Nephron (organoid): ENCODE data around the gene NPHS1.

Experiments
- H3K27ac Mint-ChIP-seq, 3 experiments: 2 replicates each; pipeline ENCODE4 v1.8.0; 2020; ENCODE audit warnings: mixed read lengths in 3 of 3, mild to moderate bottlenecking in 2 of 3, moderate library complexity in 1 of 3
- H3K27me3 Mint-ChIP-seq: 2 replicates; pipeline ENCODE4 v1.8.0; 2021; ENCODE audit warnings: low read depth, mild to moderate bottlenecking, moderate library complexity, mixed read lengths
- H3K36me3 Mint-ChIP-seq: 2 replicates; pipeline ENCODE4 v1.8.0; 2020; ENCODE audit warnings: low read depth, mixed read lengths
- H3K4me1 Mint-ChIP-seq: 2 replicates; pipeline ENCODE4 v1.8.0; 2020; ENCODE audit warnings: mixed read lengths
- H3K4me3 Mint-ChIP-seq, 3 experiments: 2 replicates each; pipeline ENCODE4 v1.8.0; 2020; ENCODE audit warnings: mild to moderate bottlenecking in 3 of 3, mixed read lengths in 3 of 3, moderate library complexity in 2 of 3
- H3K9me3 Mint-ChIP-seq: 2 replicates; pipeline ENCODE4 v1.8.0; 2020; ENCODE audit warnings: mixed read lengths
- TF ChIP-seq, protein P1 (sequence below), 3 experiments: fragments of 200-600 bp; sonication (generic); IDR thresholded peaks; one replicate each; pipeline ENCODE4 v1.5.0; 2021; ENCODE audit warnings: antibody characterized with exemption in 3 of 3; ENCODE audit not compliant: unreplicated experiment in 3 of 3

NPHS1 gene

DNA sequence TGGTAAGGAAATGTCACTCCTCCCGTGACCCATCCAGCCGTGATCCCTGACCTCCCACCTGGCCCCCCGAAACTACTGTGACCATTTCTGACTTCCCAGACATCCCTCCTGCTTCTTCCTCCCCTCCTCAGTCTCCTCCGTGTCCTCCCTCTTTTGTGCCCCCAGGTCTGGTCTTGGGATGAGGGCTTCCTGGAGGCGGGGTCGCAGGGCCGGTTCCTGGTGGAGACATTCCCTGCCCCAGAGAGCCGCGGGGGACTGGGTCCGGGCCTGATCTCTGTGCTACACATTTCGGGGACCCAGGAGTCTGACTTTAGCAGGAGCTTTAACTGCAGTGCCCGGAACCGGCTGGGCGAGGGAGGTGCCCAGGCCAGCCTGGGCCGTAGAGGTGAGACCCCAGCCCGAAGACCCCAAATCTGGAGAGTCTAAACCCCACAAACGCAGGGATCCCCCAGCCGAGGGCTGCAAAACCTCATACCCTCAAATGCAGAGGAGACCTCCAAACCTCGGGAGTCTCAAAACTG, 9.4 kb upstream of the NPHS1 start:
- Mint-ChIP-seq H3K9me3 (no peaks in the 10 kb centered on the region), H3K27ac (no peak overlapping the region)
- TF ChIP-seq, protein P1, sequence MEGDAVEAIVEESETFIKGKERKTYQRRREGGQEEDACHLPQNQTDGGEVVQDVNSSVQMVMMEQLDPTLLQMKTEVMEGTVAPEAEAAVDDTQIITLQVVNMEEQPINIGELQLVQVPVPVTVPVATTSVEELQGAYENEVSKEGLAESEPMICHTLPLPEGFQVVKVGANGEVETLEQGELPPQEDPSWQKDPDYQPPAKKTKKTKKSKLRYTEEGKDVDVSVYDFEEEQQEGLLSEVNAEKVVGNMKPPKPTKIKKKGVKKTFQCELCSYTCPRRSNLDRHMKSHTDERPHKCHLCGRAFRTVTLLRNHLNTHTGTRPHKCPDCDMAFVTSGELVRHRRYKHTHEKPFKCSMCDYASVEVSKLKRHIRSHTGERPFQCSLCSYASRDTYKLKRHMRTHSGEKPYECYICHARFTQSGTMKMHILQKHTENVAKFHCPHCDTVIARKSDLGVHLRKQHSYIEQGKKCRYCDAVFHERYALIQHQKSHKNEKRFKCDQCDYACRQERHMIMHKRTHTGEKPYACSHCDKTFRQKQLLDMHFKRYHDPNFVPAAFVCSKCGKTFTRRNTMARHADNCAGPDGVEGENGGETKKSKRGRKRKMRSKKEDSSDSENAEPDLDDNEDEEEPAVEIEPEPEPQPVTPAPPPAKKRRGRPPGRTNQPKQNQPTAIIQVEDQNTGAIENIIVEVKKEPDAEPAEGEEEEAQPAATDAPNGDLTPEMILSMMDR (IDR thresholded peaks at IDR 0.05; ENCODE audit: unreplicated experiment in 3 of 3): no peak

DNA sequence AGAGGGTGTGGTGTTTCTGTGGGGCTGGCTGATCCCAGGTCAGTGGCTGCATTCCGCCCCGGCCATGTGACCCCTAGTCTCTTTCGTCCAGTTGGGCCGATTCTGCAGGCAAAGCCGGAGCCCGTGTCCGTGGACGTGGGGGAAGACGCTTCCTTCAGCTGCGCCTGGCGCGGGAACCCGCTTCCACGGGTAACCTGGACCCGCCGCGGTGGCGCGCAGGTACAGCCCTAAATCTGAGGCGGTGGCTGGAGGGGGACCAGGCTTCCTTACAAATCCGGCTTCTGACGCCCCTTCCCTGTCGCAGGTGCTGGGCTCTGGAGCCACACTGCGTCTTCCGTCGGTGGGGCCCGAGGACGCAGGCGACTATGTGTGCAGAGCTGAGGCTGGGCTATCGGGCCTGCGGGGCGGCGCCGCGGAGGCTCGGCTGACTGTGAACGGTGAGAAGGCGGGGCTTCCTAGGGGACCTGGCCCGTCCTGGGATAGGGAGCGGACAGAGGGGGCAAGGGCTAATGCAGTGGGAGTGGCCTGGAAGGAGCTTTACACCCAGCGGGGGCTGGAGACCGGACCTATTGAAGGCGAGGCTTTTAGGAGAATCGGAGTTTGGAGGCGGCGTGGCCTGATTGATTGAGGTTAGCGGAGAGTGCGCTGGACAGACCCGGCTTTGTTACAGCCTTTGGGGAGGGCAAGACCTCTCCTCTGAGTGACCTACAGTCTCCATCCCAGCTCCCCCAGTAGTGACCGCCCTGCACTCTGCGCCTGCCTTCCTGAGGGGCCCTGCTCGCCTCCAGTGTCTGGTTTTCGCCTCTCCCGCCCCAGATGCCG, 8.7 kb upstream of the NPHS1 start:
- H3K27ac Mint-ChIP-seq: peak overlapping the region in 1 of 3 experiments; percentile 61
- H3K27me3 Mint-ChIP-seq: peaks cover 85% of the 10 kb centered on the region
- H3K36me3 Mint-ChIP-seq: peaks cover 16% of the 10 kb centered on the region
- no peaks in the 10 kb centered on the region for H3K4me1 Mint-ChIP-seq
- H3K4me3 Mint-ChIP-seq: peak overlapping the region; percentile 33 to 76 (median 49)
- TF ChIP-seq, protein P1 (IDR thresholded peaks at IDR 0.05; ENCODE audit: unreplicated experiment in 3 of 3): no peak
- H3K9me3 Mint-ChIP-seq: no peaks in the 10 kb centered on the region

More for the DNA sequence above, 9.4 kb upstream of the NPHS1 start:
- H3K4me3 Mint-ChIP-seq: peak overlapping the region in 2 of 3 experiments; percentile 33 to 76
- H3K27me3 Mint-ChIP-seq: peaks cover 88% of the 10 kb centered on the region
- no peaks in the 10 kb centered on the region for H3K4me1 Mint-ChIP-seq
- H3K36me3 Mint-ChIP-seq: peaks cover 16% of the 10 kb centered on the region

DNA sequence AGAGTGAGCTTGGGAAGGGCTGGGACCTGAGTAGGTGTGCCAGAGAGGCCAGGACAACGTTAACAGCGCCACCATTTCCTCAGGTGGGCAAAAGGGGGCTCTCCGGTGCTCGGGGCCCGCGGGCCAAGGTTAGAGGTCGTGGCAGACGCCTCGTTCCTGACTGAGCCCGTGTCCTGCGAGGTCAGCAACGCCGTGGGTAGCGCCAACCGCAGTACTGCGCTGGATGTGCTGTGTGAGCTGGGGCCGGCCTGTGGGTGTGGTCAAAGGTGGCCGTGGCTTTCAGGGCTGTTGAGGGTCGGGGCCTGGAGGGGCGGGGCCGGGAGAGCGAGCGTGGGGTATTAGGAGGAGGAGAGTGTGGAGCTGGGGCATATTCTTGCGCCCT, 8.1 kb upstream of the NPHS1 start:
- H3K4me3 Mint-ChIP-seq: peak overlapping the region in 1 of 3 experiments; percentile 76
- no peaks in the 10 kb centered on the region for H3K9me3 Mint-ChIP-seq
- peaks cover 85% of the 10 kb centered on the region for H3K27me3 Mint-ChIP-seq
- TF ChIP-seq, protein P1 (IDR thresholded peaks at IDR 0.05; ENCODE audit: unreplicated experiment in 3 of 3): no peak
- peaks cover 5% of the 10 kb centered on the region for H3K4me1 Mint-ChIP-seq
- peaks cover 10% of the 10 kb centered on the region for H3K36me3 Mint-ChIP-seq
- no peak overlapping the region for H3K27ac Mint-ChIP-seq

DNA sequence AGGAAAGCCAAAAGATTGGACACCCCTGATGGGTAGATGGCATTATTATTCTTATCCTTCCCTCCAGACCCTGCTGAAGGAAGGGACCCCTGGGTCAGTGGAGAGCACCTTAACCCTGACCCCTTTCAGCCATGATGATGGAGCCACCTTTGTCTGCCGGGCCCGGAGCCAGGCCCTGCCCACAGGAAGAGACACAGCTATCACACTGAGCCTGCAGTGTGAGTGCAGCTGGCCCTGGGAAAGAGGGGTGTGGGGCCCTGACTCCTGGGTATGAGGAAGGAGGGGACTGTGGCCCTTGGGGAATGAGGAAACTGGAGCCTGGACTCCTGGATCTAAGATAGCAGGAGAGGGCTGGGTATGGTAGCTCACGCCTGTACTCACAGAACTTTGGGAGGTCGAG, 7.1 kb upstream of the NPHS1 start:
- peaks cover 10% of the 10 kb centered on the region for H3K36me3 Mint-ChIP-seq
- H3K4me1 Mint-ChIP-seq: peaks cover 15% of the 10 kb centered on the region
- TF ChIP-seq, protein P1 (IDR thresholded peaks at IDR 0.05; ENCODE audit: unreplicated experiment in 3 of 3): no peak
- H3K9me3 Mint-ChIP-seq: no peaks in the 10 kb centered on the region
- H3K27me3 Mint-ChIP-seq: peaks cover 85% of the 10 kb centered on the region
- no peak overlapping the region for H3K27ac Mint-ChIP-seq
- peak overlapping the region in 1 of 3 experiments; percentile 26 for H3K4me3 Mint-ChIP-seq

DNA sequence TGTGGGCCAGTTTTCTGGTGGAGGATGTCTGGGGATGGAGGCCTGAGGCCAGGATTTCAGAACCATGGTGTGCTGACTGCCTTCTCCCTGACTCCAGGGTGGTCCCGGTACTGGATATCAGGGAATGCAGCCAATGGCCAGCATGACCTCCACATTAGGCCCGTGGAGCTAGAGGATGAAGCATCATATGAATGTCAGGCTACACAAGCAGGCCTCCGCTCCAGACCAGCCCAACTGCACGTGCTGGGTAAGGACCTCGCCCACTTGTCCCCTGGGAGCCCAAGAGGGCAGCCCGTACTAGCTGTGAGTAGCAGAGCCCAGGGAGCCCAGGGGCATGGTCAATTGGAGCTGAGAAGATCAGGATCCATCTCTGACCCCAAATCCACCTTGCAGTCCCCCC, 6.0 kb upstream of the NPHS1 start:
- peaks cover 76% of the 10 kb centered on the region for H3K27me3 Mint-ChIP-seq
- TF ChIP-seq, protein P1 (IDR thresholded peaks at IDR 0.05; ENCODE audit: unreplicated experiment in 3 of 3): no peak
- H3K27ac Mint-ChIP-seq: no peak overlapping the region
- H3K9me3 Mint-ChIP-seq: no peaks in the 10 kb centered on the region
- H3K4me3 Mint-ChIP-seq: peak overlapping the region; percentile 69 to 95 (median 84)
- peaks cover 10% of the 10 kb centered on the region for H3K36me3 Mint-ChIP-seq
- H3K4me1 Mint-ChIP-seq: peaks cover 17% of the 10 kb centered on the region
